NCI-H187 (cell line): ENCODE results near the gene NBDY.
"Not testable (repeated sequence)": the region's sequence is repeated elsewhere in the genome, so short reads cannot be mapped to it uniquely, and the experiment has no call there.

Source experiments
- DNase-seq, 2 experiments: peaks; one replicate each; lab custom pipeline; 2025; lab: John Stamatoyannopoulos, UW

Gene NBDY

GRCh38 chrX:56729152-56729850, at the start of gene NBDY:
Gene NBDY, plus strand, starts transcription at chrX:56729243. Its CDS starts 111 bp downstream, at chrX:56729354.
- DNase-seq, result no peak

GRCh38 chrX:56704530-56704929, 24.5 kb upstream of the NBDY start:
- DNase-seq, result not testable (repeated sequence)

GRCh38 chrX:56726605-56727004, 2.4 kb upstream of the NBDY start:
- DNase-seq, result peak in 1 of 2 experiments; percentile 7

- DNase-seq, result no peak
These were observed 1.5 kb upstream of the NBDY start for GRCh38 chrX:56727531-56727930.

GRCh38 chrX:56728321-56728720, 722 bp upstream of the NBDY start:
- DNase-seq, result no peak

GRCh38 chrX:56728752-56729151, 291 bp upstream of the NBDY start:
- DNase-seq, result no peak

GRCh38 chrX:56733459-56734046, 4.5 kb downstream of the NBDY start:
- DNase-seq, result no peak

GRCh38 chrX:56736219-56736618, 7.2 kb downstream of the NBDY start:
- no peak for DNase-seq

GRCh38 chrX:56738670-56739069, 9.6 kb downstream of the NBDY start:
- no peak for DNase-seq

- no peak for DNase-seq
These were observed 16.0 kb downstream of the NBDY start for GRCh38 chrX:56744996-56745395.

- DNase-seq, result no peak
These were observed 18.0 kb downstream of the NBDY start for GRCh38 chrX:56746996-56747395.

GRCh38 chrX:56751071-56751470, 22.0 kb downstream of the NBDY start:
- DNase-seq, result no peak

- no peak for DNase-seq
These were observed 28.3 kb downstream of the NBDY start for GRCh38 chrX:56757327-56757726.

- DNase-seq, result no peak
These were observed 29.4 kb downstream of the NBDY start for GRCh38 chrX:56758456-56758855.

- no peak for DNase-seq
These were observed 30.8 kb downstream of the NBDY start for GRCh38 chrX:56759736-56760409.

- DNase-seq, result not testable (repeated sequence)
These were observed 31.5 kb downstream of the NBDY start for GRCh38 chrX:56760410-56761124.

- no peak for DNase-seq
These were observed 32.1 kb downstream of the NBDY start for GRCh38 chrX:56761167-56761566.

GRCh38 chrX:56762220-56762619, 33.2 kb downstream of the NBDY start:
- DNase-seq, result no peak

GRCh38 chrX:56762707-56763555, 33.9 kb downstream of the NBDY start:
- DNase-seq, result no peak

GRCh38 chrX:56763556-56764152, 34.6 kb downstream of the NBDY start:
- no peak for DNase-seq
